H1 (cell line): ENCODE data around the gene TUBGCP2. TPM values are rescaled to one million over a fixed set of nuclear protein-coding genes. Genes with fewer than 3 reads are reported as not detected.

ENCODE experiments used
- CTCF ChIA-PET: fragments of 300-600 bp; sonication (Branson Sonifier 250); formaldehyde crosslinking; loops from one replicate; lab custom pipeline; 2021; ENCODE audit not compliant: partially characterized antibody; lab: Charles Lee
- POLR2A ChIA-PET: fragments of 300-600 bp; sonication (Branson Sonifier 250); formaldehyde crosslinking; loops from one replicate; lab custom pipeline; 2021; ENCODE audit warnings: inconsistent platforms; ENCODE audit not compliant: partially characterized antibody; lab: Charles Lee
- DNase-seq, 2 experiments: peaks; one replicate each; pipeline versions ENCODE4 v3.0.0 to v3.0.0-alpha.2; 2010 to 2022; ENCODE audit warnings: low spot score in 2 of 2, low read depth in 1 of 2, mixed read lengths in 1 of 2
- FAIRE-seq: peaks from 2 replicates; lab custom pipeline; 2011; peaks lifted over from hg19 to GRCh38; lab: Jason Lieb, UNC
- H2AFZ ChIP-seq: 2 replicates; pipeline ENCODE4 v1.8.1; 2012; ENCODE audit warnings: low read length, inconsistent platforms
- H2AK5ac ChIP-seq: 2 replicates; pipeline ENCODE4 v1.6.1; 2013; ENCODE audit warnings: low read depth, low read length
- H2BK120ac ChIP-seq: replicated peaks from 2 replicates; pipeline ENCODE3; 2013; ENCODE audit warnings: low read depth, low read length, inconsistent platforms
- H2BK12ac ChIP-seq: 2 replicates; pipeline ENCODE4 v1.6.1; 2013; ENCODE audit warnings: low read depth, low read length
- H2BK15ac ChIP-seq: 2 replicates; pipeline ENCODE4 v1.6.1; 2013; ENCODE audit warnings: low read length
- H2BK20ac ChIP-seq: 2 replicates; pipeline ENCODE4 v1.6.1; 2013; ENCODE audit warnings: low read length
- H2BK5ac ChIP-seq: 2 replicates; pipeline ENCODE4 v1.6.1; 2013; ENCODE audit warnings: low read depth, low read length
- H3K14ac ChIP-seq: 2 replicates; pipeline ENCODE4 v1.6.1; 2013; ENCODE audit warnings: inconsistent platforms; ENCODE audit not compliant: insufficient read length
- H3K18ac ChIP-seq: 2 replicates; pipeline ENCODE4 v1.6.1; 2013; ENCODE audit warnings: low read length; ENCODE audit errors: extremely low read depth
- H3K23ac ChIP-seq: 2 replicates; pipeline ENCODE4 v1.6.1; 2013; ENCODE audit warnings: inconsistent platforms; ENCODE audit not compliant: insufficient read length
- H3K23me2 ChIP-seq: 2 replicates; pipeline ENCODE4 v1.6.1; 2013; ENCODE audit warnings: low read depth, low read length
- H3K27ac ChIP-seq: 2 replicates; pipeline ENCODE4 v1.6.1; 2011; ENCODE audit warnings: low read depth, low read length, inconsistent platforms
- H3K27me3 ChIP-seq, 4 experiments: replicated peaks in 1 of 4; 1 replicate in 1 of 4; 2 replicates in 3 of 4; pipeline versions ENCODE4 v1.6.1 to v1.8.1; 2011 to 2013; ENCODE audit warnings: low read length in 3 of 4, mild to moderate bottlenecking in 3 of 4, inconsistent platforms in 2 of 4, mixed read lengths in 2 of 4, moderate library complexity in 1 of 4; ENCODE audit not compliant: control insufficient read depth in 3 of 4, insufficient read depth in 3 of 4; ENCODE audit errors: extremely low read depth in 1 of 4
- H3K36me3 ChIP-seq, 4 experiments: 2 replicates each; pipeline versions ENCODE4 v1.6.1 to v1.8.1; 2011 to 2013; ENCODE audit warnings: mild to moderate bottlenecking in 4 of 4, low read length in 3 of 4, moderate library complexity in 2 of 4, control low read depth in 1 of 4, inconsistent platforms in 1 of 4; ENCODE audit not compliant: insufficient read depth in 4 of 4, control insufficient read depth in 2 of 4
- H3K4ac ChIP-seq: replicated peaks from 2 replicates; pipeline ENCODE3; 2013; ENCODE audit warnings: low read length, low read depth, mixed read lengths, inconsistent platforms; ENCODE audit not compliant: insufficient read length
- H3K4me1 ChIP-seq, 4 experiments: replicated peaks in 1 of 4; 1 replicate in 1 of 4; 2 replicates in 3 of 4; pipeline versions ENCODE4 v1.6.1 to v1.8.1; 2011 to 2013; ENCODE audit warnings: low read length in 3 of 4, inconsistent platforms in 2 of 4, mixed read lengths in 1 of 4; ENCODE audit not compliant: insufficient read depth in 4 of 4, control insufficient read depth in 3 of 4
- H3K4me2 ChIP-seq, 2 experiments: 2 replicates each; pipeline versions ENCODE4 v1.6.1 to v1.8.1; 2011 to 2013; ENCODE audit warnings: low read depth in 2 of 2, low read length in 2 of 2, control low read depth in 1 of 2, inconsistent platforms in 1 of 2, mild to moderate bottlenecking in 1 of 2; ENCODE audit not compliant: insufficient read depth in 1 of 2
- H3K4me3 ChIP-seq, 4 experiments: fragments of 200-600, 300-600 bp in 1 of 4; sonication (generic), shearing (Covaris generic), sonication (Bioruptor Twin) in 1 of 4; 2 replicates each; pipeline versions ENCODE4 v1.5.1 to v1.8.1; 2011 to 2016; ENCODE audit warnings: low read length in 4 of 4, low read depth in 3 of 4, control low read depth in 2 of 4, inconsistent platforms in 2 of 4, mild to moderate bottlenecking in 2 of 4, mixed read lengths in 1 of 4, moderate library complexity in 1 of 4; ENCODE audit not compliant: insufficient read depth in 2 of 4; ENCODE audit errors: extremely low read depth in 1 of 4
- H3K56ac ChIP-seq: replicated peaks from 2 replicates; pipeline ENCODE3; 2013; ENCODE audit warnings: low read depth, mild to moderate bottlenecking, mixed read lengths, low read length, inconsistent platforms; ENCODE audit not compliant: insufficient read length
- H3K79me1 ChIP-seq: 2 replicates; pipeline ENCODE4 v1.6.1; 2013; ENCODE audit warnings: low read depth, low read length, control low read depth
- H3K79me2 ChIP-seq, 2 experiments: 2 replicates each; pipeline versions ENCODE4 v1.6.1 to v1.8.1; 2012 to 2013; ENCODE audit warnings: low read length in 2 of 2, mild to moderate bottlenecking in 2 of 2, inconsistent platforms in 1 of 2; ENCODE audit not compliant: insufficient read depth in 2 of 2, control insufficient read depth in 1 of 2
- H3K9ac ChIP-seq, 4 experiments: replicated peaks in 1 of 4; 1 replicate in 1 of 4; 2 replicates in 3 of 4; pipeline versions ENCODE4 v1.6.1 to v1.8.1; 2011 to 2013; ENCODE audit warnings: low read depth in 3 of 4, low read length in 3 of 4, control low read depth in 2 of 4, mild to moderate bottlenecking in 2 of 4, moderate library complexity in 2 of 4, inconsistent platforms in 1 of 4; ENCODE audit errors: extremely low read depth in 1 of 4
- H3K9me3 ChIP-seq, 2 experiments: 2 replicates each; pipeline versions ENCODE4 v1.6.1 to v1.8.1; 2012 to 2013; ENCODE audit warnings: mild to moderate bottlenecking in 2 of 2, moderate library complexity in 2 of 2, control low read depth in 1 of 2, inconsistent platforms in 1 of 2, low read depth in 1 of 2, low read length in 1 of 2, mixed read lengths in 1 of 2; ENCODE audit not compliant: insufficient read depth in 2 of 2
- H4K20me1 ChIP-seq, 2 experiments: replicated peaks in 1 of 2; 2 replicates each; pipeline versions ENCODE3 to v1.8.1; 2011 to 2013; ENCODE audit warnings: inconsistent platforms in 2 of 2, low read length in 2 of 2, mild to moderate bottlenecking in 1 of 2; ENCODE audit not compliant: insufficient read depth in 2 of 2, control insufficient read depth in 1 of 2
- H4K5ac ChIP-seq: 2 replicates; pipeline ENCODE4 v1.6.1; 2013; ENCODE audit warnings: low read length, low read depth, mixed read lengths, inconsistent platforms; ENCODE audit not compliant: insufficient read length
- H4K8ac ChIP-seq: 2 replicates; pipeline ENCODE4 v1.8.0; 2013; ENCODE audit warnings: mild to moderate bottlenecking, moderate library complexity, low read length, inconsistent platforms; ENCODE audit not compliant: insufficient read depth; ENCODE audit errors: extremely low read depth
- H4K91ac ChIP-seq: replicated peaks from 2 replicates; pipeline ENCODE3; 2013; ENCODE audit warnings: low read length, mixed read lengths, inconsistent platforms; ENCODE audit not compliant: insufficient read length
- BACH1 ChIP-seq: IDR thresholded peaks from 2 replicates; pipeline ENCODE4 v1.6.1; 2012; ENCODE audit warnings: low read length, improper control_type of control experiment
- BRCA1 ChIP-seq: IDR thresholded peaks from 2 replicates; pipeline ENCODE4 v1.6.1; 2012; ENCODE audit warnings: low read depth, low read length, improper control_type of control experiment
- CBX8 ChIP-seq: fragments of 300-800, 300-1000 bp; sonication (generic); IDR thresholded peaks from 2 replicates; pipeline ENCODE4 v1.7.1; 2016; ENCODE audit warnings: low read depth, low read length, borderline replicate concordance
- CEBPB ChIP-seq: IDR thresholded peaks from 2 replicates; pipeline ENCODE4 v1.6.1; 2012; ENCODE audit warnings: low read depth, low read length
- GABPA ChIP-seq: IDR thresholded peaks from 2 replicates; pipeline ENCODE4 v1.6.1; 2011; ENCODE audit warnings: mild to moderate bottlenecking, low read length, moderate library complexity, borderline replicate concordance; ENCODE audit not compliant: insufficient read depth
- HDAC2 ChIP-seq, 2 experiments: fragments of 300-600 bp in 1 of 2; sonication (generic) in 1 of 2; IDR thresholded peaks; 2 replicates each; pipeline ENCODE4 v1.6.1; 2011 to 2012; ENCODE audit warnings: low read depth in 2 of 2, low read length in 2 of 2, mild to moderate bottlenecking in 2 of 2, moderate library complexity in 2 of 2, borderline replicate concordance in 1 of 2, inconsistent platforms in 1 of 2
- NRF1 ChIP-seq: IDR thresholded peaks from 2 replicates; pipeline ENCODE4 v1.6.1; 2011; ENCODE audit warnings: mild to moderate bottlenecking, low read depth, low read length, improper control_type of control experiment
- POLR2AphosphoS5 ChIP-seq: IDR thresholded peaks from 2 replicates; pipeline ENCODE4 v1.6.1; 2011; ENCODE audit warnings: low read depth, low read length
- SIX5 ChIP-seq: IDR thresholded peaks from 2 replicates; pipeline ENCODE4 v1.6.1; 2011; ENCODE audit warnings: mild to moderate bottlenecking, low read depth, low read length
- TAF1 ChIP-seq: IDR thresholded peaks from 2 replicates; pipeline ENCODE4 v1.6.1; 2011; ENCODE audit warnings: mild to moderate bottlenecking, low read depth, low read length
- TAF7 ChIP-seq: optimal IDR thresholded peaks from 2 replicates; pipeline ENCODE3; 2011; ENCODE audit warnings: low read depth, mild to moderate bottlenecking, inconsistent platforms, low read length, moderate library complexity, borderline replicate concordance
- USF2 ChIP-seq: IDR thresholded peaks from 2 replicates; pipeline ENCODE4 v1.6.1; 2011; ENCODE audit warnings: low read length, improper control_type of control experiment
- WGBS, 2 experiments: shearing (Covaris generic) in 1 of 2; methylation state at CpG; one replicate each; pipeline versions ENCODE4 v1.1.6 to v1.1.7; 2013 to 2015; ENCODE audit warnings: low lambda C conversion rate in 2 of 2, mixed read lengths in 2 of 2, inconsistent platforms in 1 of 2, low coverage in 1 of 2, missing lambda C conversion rate in 1 of 2; ENCODE audit not compliant: insufficient replicate concordance in 2 of 2, insufficient coverage in 1 of 2, insufficient read length in 1 of 2; ENCODE audit errors: extremely low coverage in 1 of 2, missing lambda C conversion rate in 1 of 2; 5-methylcytosine and 5-hydroxymethylcytosine counted together
- polyA plus RNA-seq, 7 experiments: library from polyadenylated mRNA; depleted of rRNA in 3 of 7; stranded (reverse) in 5 of 7; unstranded in 2 of 7; fragments of >200 nt in 5 of 7; fragments of 200-250 nt in 2 of 7; gene quantifications; 1 replicate in 5 of 7; 2 replicates in 1 of 7; 4 replicates in 1 of 7; pipeline versions ENCODE4 v1.2.1 to v1.2.3, GENCODE V29; 2011 to 2013; ENCODE audit warnings: missing spikeins in 2 of 7, mixed read lengths in 2 of 7
- total RNA-seq: library from RNA; stranded (reverse); fragmentation: NEBNext Ultra II Directional; extraction: Animal tissue kit (Norgen Biotek cat#: 25700); gene quantifications from 2 replicates; pipeline ENCODE4 v1.2.1, GENCODE V29; 2021

TUBGCP2 gene
- total and polyA plus RNA-seq, 2 of the 8 experiments (the other 6 are each of a cell fraction or from before 2014, with no cell fraction given), result 34.9 to 51.9 TPM

- Histone ChIP-seq H3K18ac (no peak overlapping the region), H4K20me1 (peaks cover 0 to 20% of the 10 kb centered on the region in 2 experiments), H3K23me2 (peaks cover 32% of the 10 kb centered on the region; the same call in 1 of the 2 replicates), H4K5ac (no peak overlapping the region), H3K27me3 (peaks cover 27 to 58% (median 54%) of the 10 kb centered on the region in 4 experiments), H3K79me1 (no peaks in the 10 kb centered on the region), H3K9me3 (peaks cover 0 to 12% of the 10 kb centered on the region in 2 experiments; a peak in 1 of 4 replicates), H3K14ac (no peak overlapping the region), H3K56ac (no peak overlapping the region), H4K8ac (no peak overlapping the region), H3K27ac (no peak overlapping the region), H2BK20ac (no peak overlapping the region), H3K4me1 (peaks cover 0 to 18% (median 4%) of the 10 kb centered on the region in 4 experiments; a peak in 5 of 7 replicates), H2BK120ac (no peak overlapping the region), H2AFZ (no peak overlapping the region), H3K79me2 (no peaks in the 10 kb centered on the region), H3K4me3 (peak overlapping the region in 1 of 4 experiments; percentile 58; a peak in 2 of 8 replicates), H3K4ac (no peak overlapping the region), H2AK5ac (no peak overlapping the region), H3K4me2 (peak overlapping the region; percentile 35 to 64; a peak in 3 of 4 replicates), H2BK5ac (no peak overlapping the region), H2BK15ac (no peak overlapping the region), H4K91ac (no peak overlapping the region), H3K36me3 (no peaks in the 10 kb centered on the region; a peak in 1 of 8 replicates), H2BK12ac (no peak overlapping the region), H3K9ac (no peak overlapping the region), H3K23ac (no peak overlapping the region)
- WGBS, 2 experiments, result 37% methylated on average over 2 of the region's 41 CpGs; no CpG with 5 or more reads in 1 of the 2 experiments
- POLR2A ChIA-PET, result interaction anchor here (0.7 to 2.5 kb wide), 5 partner anchors 9 to 22 kb away, joined by 3 to 8 read pairs (median 8); partner anchors contain the start of genes FUOM and PRAP1
- FAIRE-seq (no peak), DNase-seq (no peak)
- CTCF ChIA-PET, result interaction anchor here (1.0 to 1.5 kb wide), 3 partner anchors 8 to 11 kb away, joined by 3 to 5 read pairs (median 4); partner anchors contain the start of gene PRAP1
- no peak for TF ChIP-seq CEBPB
- no peak for TF ChIP-seq SIX5
- no peak for TF ChIP-seq HDAC2 (IDR thresholded peaks at IDR 0.05; ENCODE audit: borderline replicate concordance in 1 of 2, low read depth in 2 of 2, low read length in 2 of 2)
- no peak for TF ChIP-seq CBX8
- TF ChIP-seq POLR2AphosphoS5, result no peak
- no peak for TF ChIP-seq BRCA1
- no peak for TF ChIP-seq USF2
- no peak for TF ChIP-seq GABPA
- TF ChIP-seq TAF7, result no peak
- no peak for TF ChIP-seq TAF1
- TF ChIP-seq BACH1, result no peak
- TF ChIP-seq NRF1, result no peak
Observed at GRCh38 chr10:133336118-133336576, 27.5 kb upstream of the TUBGCP2 start.
